ENCODE results near the gene XRCC1.

Gene XRCC1

DNA sequence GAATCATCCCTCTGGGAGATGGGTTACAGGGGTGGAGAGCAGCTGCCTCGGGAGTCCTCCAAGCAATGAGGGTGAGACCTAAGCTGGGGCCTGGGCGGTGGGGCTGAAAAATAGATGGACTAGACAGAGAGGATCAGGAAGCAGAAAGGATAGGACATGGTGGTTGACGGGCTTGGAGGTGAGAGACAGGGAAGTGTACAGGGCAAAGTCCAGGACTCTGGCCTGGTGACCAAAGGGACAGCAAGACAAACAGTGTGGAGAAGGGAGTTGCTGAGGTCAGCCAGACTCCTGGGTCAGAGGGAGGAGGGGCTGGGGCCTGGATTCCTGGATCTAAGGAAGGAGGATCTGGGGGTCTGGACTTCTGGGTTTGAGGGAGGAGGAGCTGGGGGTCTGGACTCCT lies 76.3 kb downstream of the XRCC1 start:
- Histone ChIP-seq H3K4me3 (ENCODE audit: extremely low read depth, insufficient read depth, low read length, poor library complexity, severe bottlenecking) (no peak overlapping the region), H3K36me3 (ENCODE audit: control insufficient read depth, insufficient read depth, low read length) (peaks cover 38% of the 10 kb centered on the region), H3K9me3 (ENCODE audit: control insufficient read depth, low read length) (no peaks in the 10 kb centered on the region), H3K27ac (ENCODE audit: low read depth, low read length, severe bottlenecking) (no peak overlapping the region), H3K4me1 (ENCODE audit: control insufficient read depth, insufficient read depth, low read length, poor library complexity, severe bottlenecking) (peaks cover 7% of the 10 kb centered on the region)
- 88 to 95% methylated on average over 3 of the region's 3 CpGs for WGBS, 2 experiments (ENCODE audit: insufficient coverage in 2 of 2)

GRCh38 chr19:43498233-43498842 lies 77.0 kb downstream of the XRCC1 start:
- peaks cover 5% of the 10 kb centered on the region for H3K4me1 ChIP-seq (ENCODE audit: control insufficient read depth, insufficient read depth, low read length, poor library complexity, severe bottlenecking)
- H3K36me3 ChIP-seq (ENCODE audit: control insufficient read depth, insufficient read depth, low read length) = peaks cover 38% of the 10 kb centered on the region
- no peak overlapping the region for H3K27ac ChIP-seq (ENCODE audit: low read depth, low read length, severe bottlenecking)
- no peaks in the 10 kb centered on the region for H3K9me3 ChIP-seq (ENCODE audit: control insufficient read depth, low read length)
- WGBS, 2 experiments (ENCODE audit: insufficient coverage in 2 of 2) = 97% methylated on average over 4 of the region's 5 CpGs
- no peak overlapping the region for H3K4me3 ChIP-seq (ENCODE audit: extremely low read depth, insufficient read depth, low read length, poor library complexity, severe bottlenecking)

- WGBS, 2 experiments (ENCODE audit: insufficient coverage in 2 of 2) = 92 to 95% methylated on average over 5 to 7 of the region's 7 CpGs
- H3K27ac ChIP-seq (ENCODE audit: low read depth, low read length, severe bottlenecking) = no peak overlapping the region
- H3K9me3 ChIP-seq (ENCODE audit: control insufficient read depth, low read length) = no peaks in the 10 kb centered on the region
Observed at GRCh38 chr19:43496960-43497359, 78.4 kb downstream of the XRCC1 start.

DNA sequence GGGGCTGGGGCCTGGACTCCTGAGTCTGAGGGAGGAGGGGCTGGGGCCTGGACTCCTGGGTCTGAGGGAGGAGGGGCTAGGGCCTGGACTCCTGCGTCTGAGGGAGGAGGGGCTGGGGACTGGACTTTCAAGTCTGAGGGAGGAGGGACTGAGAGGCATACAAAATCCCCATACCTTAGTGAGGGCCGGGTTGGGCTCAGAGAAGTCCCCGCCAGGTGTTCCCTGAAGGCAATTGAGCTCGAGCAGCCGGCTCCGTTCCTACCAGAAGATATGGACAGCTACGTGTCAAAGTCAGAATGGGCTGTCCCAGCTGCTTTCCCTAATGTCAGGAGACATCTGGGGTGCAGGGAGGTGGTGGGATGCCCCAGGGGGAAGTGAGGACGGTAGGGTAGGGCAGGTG lies 80.2 kb downstream of the XRCC1 start:
- Histone ChIP-seq H3K4me3 (ENCODE audit: extremely low read depth, insufficient read depth, low read length, poor library complexity, severe bottlenecking) (no peak overlapping the region), H3K36me3 (ENCODE audit: control insufficient read depth, insufficient read depth, low read length) (peaks cover 29% of the 10 kb centered on the region), H3K9me3 (ENCODE audit: control insufficient read depth, low read length) (no peaks in the 10 kb centered on the region), H3K27ac (ENCODE audit: low read depth, low read length, severe bottlenecking) (no peak overlapping the region), H3K4me1 (ENCODE audit: control insufficient read depth, insufficient read depth, low read length, poor library complexity, severe bottlenecking) (no peaks in the 10 kb centered on the region)
- WGBS, 2 experiments (ENCODE audit: insufficient coverage in 2 of 2) = 86% methylated on average over 6 to 7 of the region's 8 CpGs

More at GRCh38 chr19:43496960-43497359, 78.4 kb downstream of the XRCC1 start:
- Histone ChIP-seq H3K4me1 (ENCODE audit: control insufficient read depth, insufficient read depth, low read length, poor library complexity, severe bottlenecking) (no peaks in the 10 kb centered on the region), H3K4me3 (ENCODE audit: extremely low read depth, insufficient read depth, low read length, poor library complexity, severe bottlenecking) (no peak overlapping the region), H3K36me3 (ENCODE audit: control insufficient read depth, insufficient read depth, low read length) (peaks cover 38% of the 10 kb centered on the region)
